GM18502 (cell line): ENCODE results near the gene PPY.
A peak's percentile ranks its signal among the peaks of the same experiment; 100 is the strongest.
"Not testable (repeated sequence)": the region's sequence is repeated elsewhere in the genome, so short reads cannot be mapped to it uniquely, and the experiment has no call there.

Source experiments
- ATAC-seq: cut with Tn5 transposase; IDR thresholded peaks from one replicate; pipeline ENCODE4 v1.9.1; 2021; ENCODE audit warnings: mild to moderate bottlenecking; ENCODE audit not compliant: unreplicated experiment, poor library complexity

Gene PPY

DNA sequence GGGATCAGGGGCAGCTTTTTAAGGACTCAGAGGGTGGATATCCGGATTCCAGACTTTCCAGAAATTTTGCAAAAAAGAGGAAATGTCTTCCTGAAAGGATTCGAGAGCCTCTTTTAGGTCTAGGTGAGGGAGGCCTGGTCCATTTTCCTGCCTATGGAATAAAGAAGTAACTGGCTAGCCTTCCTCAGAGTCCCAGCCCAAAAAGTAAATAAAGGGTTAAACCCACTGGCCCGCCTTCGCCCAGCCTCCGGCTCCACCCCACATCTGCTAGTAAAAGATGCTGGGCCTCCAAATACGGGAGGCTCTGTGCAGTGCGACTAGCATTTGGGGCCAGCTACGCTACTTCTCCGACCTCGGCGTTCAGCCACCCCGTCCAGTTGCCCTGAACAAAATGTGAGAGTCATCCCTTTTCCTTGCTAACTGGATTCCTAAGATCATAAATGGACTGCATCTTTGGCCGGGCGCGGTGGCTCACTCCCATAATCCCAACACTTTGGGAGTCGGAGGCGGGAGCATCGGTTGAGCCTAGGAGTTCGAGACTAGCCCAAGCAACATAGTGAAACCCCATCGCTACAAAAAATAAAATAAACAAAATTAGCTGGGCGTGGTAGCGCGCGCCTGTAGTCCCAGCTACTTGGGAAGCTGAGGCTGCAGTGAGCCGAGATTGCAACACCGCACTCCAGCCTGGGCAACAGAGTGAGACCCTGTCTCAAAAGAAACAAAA lies 34.1 kb downstream of the PPY start:
- ATAC-seq = no peak

DNA sequence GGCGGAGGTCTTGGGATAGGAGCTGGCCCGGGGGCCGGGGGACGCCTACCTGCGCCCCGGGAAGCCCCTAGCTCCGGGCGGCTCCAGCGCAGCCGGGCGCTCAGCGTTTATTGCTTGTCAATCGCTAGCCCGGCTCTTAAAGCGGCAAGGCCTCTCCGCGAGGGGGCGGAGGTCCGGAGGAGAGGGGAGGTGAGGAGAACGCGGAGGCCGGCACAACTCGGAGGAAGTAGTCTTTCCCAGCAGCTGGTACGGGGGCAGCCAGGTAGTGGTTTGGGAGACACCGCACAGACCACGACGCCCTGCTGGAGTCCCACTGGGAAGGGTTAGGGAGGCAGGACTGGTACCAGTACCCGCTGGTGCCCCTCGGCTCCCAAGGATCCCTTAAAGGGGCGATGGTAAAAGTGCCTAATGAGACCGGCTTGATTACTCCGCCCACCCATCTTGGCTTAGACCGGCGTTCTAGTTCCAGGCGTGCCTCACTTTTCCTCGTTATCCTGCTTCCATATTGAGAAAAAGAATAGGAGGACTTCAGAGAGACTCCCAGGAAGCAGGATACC lies 34.8 kb downstream of the PPY start, which contains the start of gene MPP2:
MPP2 (minus strand) TSS at position 112 of the 557 bp plus-strand sequence. CDS start 3,076 bp downstream, outside the sequence.
- no peak for ATAC-seq

DNA sequence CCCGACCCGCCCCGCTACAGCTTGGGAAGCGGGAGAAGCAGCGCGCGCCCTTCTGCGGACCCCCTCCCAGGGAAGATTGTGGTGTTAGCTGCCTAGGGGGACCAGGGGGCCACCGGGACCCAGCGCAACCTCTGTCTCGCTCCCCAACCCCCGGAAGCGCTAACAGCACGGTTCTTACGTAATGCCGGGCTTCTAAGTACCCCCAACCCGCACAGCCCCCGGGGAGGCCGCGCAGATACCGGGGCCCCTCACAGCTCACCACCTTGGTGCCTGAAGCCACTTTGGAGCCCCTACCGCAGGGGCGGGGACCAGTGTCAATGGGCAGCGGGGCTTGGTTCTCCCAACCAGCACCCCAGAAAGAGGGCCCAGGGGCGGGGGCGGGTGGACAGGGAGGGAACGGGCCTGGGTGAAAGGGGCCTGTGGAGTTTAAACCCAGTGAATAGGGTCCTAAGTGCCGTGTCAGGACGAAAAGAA lies 35.3 kb downstream of the PPY start:
- no peak for ATAC-seq

DNA sequence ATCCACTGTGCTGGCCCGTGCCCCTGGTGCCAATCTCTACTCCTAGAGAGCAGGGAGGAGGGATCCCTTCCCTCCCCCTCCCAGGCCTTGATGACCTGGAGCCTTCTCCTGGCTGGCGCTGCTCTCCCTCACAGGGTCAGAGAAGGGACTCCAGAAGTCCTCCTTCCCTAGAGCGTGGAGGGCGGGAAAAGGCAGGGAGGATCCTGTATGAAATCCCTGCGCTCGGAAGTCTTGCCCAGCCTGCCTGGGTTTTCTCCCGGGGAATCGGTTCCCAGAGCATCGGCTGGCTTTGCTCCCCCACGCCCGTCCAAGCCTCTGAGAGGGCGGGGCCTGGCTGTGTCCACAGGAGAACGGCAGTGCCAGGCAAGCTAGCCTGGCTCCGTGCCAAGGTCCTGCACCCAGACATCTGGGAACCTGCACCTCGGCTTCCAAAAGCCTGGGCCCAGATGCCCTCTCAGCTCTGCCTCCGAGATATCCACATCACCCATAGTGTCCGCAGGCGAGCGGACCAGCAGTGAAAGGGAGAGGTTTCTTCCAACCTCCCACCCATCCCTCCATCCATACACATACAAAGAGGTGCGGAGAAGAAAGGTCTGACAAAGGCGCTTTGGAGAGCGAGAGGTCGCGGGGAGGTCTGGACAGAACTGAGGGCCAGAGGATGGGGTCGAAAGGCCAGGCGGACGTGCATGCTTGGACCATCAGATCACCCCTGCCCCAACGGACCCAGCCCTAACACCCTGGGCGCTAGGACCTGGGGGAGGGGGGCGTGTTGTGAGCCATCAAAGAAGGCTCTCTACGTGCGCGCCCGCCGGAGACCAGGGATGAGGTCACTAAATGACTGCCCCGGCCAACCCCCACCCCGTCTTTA lies 36.1 kb downstream of the PPY start:
- no peak for ATAC-seq

DNA sequence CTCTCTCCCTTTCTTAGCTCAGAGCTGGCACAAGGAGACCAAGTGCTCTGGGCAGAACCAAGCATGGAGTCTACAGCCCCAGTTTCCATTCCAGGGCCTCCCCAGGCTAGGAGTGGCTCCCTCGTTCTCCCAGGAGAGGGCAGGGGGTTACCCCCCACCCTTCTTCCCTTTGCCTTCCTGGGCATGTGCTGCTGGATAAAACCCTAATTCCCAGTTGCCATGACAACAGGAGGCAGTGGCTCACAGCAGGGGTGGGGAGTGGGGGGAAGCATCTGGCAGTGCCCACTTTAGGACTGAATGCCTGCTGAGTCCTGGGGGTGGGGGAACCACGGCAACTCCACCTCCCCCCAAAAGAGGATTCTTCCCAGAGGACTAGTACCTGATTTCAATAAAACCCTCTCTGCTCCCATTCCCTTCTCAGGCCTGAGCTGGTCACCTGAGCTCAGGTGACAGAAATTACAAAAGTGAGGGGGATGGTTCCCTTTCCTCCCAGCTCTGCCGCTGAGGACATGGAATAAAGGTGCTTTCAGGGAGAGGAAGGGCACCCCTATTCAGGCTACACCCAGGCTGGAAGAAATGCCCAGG lies 36.8 kb downstream of the PPY start:
- no peak for ATAC-seq

DNA sequence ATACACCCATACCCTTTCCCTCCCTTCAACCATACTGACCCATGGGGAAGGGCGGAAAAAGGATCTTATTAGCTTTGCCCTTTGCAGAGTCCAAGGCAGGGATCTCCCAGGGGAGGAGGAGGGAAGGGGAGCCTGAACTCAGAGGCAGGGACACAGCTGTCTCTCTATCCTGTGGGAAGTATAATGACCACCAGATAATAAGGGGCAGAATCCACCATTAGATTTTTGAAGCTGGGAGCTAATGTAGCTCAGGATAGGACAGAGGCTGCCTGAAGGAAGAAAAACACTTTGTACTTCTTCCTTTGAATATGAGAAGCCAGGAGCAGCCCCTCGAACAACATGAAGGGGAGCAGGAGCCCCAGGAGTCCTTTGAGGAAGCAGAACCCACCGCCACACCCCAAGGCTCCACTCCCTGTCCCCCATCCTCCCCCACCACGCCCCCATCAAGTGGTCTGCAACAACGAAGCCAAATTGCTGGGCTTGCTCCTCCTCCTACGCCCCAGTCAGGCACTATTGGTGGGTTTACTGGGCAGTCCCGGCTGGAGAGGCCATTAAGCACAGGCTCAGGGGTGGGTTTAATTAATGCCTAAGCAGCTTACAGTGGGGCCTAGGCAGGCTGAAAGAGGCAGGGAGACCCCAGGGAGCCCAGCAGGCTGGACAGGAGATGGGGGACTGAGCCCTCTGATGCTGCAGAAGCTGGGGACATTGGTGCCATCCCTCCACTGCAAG lies 40.3 kb downstream of the PPY start:
- ATAC-seq = no peak

DNA sequence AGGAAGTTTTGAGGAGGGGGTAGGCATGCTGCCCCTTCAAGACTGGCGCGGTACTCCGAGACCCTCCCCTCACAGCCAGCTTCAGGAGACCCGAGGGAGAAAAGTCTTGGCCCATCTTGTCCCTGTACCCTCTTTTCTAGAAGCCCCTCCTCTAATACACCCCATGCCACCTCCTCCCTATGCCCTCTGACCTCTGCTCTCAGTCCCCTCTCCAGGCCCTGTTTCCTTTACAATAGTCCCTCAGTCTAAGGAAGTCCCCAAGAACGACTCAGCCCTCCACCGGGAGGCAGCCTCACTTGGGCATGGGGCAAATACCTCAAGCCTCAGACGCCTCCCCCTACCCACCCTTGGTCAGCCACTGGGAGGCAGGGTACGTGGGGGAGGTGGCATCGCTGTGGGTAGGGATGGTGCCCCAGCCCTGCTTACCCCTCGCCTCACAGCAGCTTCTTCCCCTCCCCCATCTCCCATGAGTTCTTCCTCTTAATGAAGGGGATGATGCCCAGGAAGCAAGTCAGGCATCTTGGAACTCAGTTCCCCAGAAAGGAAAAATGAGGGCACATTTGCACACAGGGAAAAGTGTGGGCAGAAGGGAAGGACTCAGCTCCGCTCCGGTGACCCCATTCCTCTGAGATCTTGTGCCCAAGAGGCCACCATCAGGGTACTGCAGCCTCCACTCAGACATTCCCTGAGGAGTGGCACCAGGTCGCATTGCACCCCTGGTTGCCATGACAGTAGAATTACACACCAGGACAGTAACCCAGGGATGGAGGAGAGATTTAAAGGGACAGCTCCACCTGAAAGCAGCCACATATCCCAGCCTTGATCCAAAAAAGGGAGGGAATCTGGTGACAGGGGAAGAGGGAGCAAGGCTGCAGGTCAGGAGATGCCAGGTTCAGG lies 41.2 kb downstream of the PPY start:
- ATAC-seq = no peak

DNA sequence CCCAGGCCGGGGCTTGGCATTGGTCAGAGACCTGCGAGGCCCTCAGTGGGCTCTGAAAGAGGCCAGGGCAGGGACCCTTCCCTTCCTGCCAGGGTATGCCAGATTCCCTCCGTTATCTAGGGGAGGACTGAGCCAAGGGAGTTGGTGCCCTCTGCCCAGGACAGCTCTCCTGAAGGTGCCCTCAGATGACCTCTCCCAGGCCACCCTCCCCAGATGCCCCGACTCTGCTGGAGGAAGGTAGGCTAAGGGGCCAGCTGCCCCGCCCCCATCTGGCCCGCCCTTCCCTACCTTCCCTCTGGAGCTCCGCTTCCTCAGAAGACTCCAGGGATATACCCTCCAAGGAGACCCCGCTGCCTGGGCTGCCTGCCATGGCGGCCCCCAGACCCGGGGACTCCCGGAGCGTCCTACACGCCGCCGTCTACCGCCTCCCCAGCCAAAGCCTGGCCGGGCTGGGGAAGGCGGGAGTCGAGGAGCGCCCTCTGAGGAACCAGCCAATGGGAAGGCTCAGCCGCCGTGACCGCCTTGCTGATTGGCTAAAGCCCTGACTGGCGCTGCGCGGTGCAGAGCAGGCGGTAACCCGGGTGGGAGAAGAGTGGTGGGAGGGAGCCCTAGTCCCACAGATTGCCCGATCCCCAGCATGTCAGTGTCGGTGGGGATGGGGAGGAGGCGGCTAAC lies 42.0 kb downstream of the PPY start:
- ATAC-seq = peak; percentile 74

DNA sequence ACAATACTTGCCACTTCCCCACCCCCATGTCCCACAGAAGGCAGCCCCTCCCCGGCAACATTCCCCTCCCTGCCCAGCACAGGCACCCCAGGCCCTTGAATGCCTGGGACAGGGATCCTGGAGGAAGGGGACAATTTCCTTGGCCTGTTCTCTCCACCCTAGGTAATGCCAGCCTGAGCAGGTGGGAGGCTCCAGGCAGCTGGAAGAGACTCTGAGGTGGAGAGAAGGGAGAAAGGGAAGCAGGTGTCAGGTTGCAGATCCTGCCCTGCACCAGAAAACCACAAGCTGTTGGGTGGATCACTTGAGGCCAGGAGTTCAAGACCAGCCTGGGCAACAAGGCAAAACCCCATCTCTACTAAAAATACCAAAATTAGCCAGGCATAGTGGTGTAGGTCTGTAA lies 43.8 kb downstream of the PPY start:
- no peak for ATAC-seq

DNA sequence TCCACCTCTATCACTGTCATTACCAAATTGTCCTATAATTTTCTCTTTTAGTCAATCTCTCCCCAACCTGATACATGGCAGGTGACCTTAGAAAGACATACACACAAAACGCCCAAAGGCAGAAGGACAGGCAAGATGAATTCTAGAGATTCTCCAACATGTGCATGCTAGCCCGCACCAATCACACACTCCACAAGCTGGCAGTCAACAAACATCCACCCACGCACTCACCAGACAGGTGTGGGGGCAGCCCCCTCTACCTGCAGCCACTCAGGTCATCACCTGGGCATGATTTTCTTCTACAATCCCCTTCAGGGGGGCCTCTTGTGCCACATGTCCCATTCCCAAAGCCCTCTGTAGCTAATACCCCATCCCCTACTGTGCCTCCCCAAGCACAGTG lies 44.4 kb downstream of the PPY start:
- ATAC-seq = no peak

DNA sequence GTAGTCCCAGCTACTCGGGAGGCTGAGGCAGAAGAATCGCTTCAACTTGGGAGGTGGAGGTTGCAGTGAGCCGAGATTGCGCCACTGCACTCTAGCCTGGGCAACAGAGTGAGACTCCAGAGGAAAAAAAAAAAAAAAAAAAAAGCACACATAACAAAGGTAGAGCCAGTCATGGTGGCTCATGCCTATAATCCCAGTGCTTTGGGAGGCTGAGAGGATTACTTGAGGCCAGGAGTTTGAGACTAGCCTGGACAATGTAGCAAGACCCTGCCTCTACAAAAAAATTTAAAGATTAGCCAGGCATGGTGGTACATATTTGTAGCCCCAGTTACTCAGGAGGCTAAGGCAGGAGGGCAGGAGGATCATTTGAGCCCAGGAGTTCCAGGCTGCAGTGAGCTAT lies 47.8 kb downstream of the PPY start:
- not testable (repeated sequence) for ATAC-seq

DNA sequence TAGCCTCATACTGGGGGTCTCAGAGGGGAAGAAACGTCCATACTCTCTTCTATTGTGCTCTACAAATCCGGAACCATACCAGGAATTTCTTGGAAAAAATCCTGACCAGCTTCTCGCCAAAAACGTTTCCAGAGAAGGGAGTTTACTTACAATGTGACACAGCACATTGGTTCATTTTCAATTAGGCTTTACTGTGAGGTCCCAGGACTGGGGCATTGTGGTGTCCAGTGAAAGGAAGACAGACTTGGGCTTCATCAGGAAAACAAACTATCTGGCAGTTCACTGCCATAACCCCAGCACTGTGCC lies 49.7 kb downstream of the PPY start:
- ATAC-seq = no peak

DNA sequence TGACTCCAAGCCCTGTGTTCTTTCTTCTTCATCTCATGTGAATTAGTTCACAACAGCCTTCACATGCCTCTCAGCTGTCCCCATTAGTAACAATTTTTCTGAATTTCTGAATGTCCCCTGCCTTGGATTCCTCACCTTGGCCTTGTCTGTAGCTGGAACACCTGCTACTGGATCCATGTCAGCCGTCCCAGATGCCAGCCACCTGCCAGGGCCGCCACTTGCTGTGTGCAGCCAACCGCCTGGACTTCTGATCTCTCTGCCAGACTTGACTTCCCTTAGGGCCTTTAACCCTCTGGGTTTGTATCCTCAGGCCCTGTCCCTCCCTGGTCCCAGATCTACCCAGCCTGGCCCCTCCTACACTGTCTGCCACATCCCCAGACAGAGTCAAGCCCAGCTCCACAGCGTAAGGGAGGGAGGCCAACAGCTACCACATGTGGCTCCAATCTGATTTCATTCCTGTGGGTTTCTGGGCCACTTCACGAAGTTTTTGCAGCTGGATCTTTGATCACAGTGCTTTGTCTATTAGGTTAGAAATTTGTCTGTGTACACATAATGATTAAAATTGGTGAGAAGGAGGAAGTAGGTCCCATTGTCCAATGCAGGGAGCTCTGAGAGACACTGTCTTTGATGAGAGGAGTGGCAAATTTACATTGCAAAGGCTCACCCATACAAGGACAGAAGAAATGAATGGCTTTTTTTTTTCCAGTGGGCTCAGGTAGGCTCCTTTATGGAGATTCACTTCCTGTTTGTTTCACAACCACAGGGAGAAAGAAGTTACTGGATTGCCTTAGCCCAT lies 50.2 kb downstream of the PPY start:
- no peak for ATAC-seq
